GM23248 (cell line): ENCODE results near the gene ZKSCAN4. TPM values are rescaled to one million over a fixed set of nuclear protein-coding genes. Genes with fewer than 3 reads are reported as not detected.
A peak's percentile ranks its signal among the peaks of the same experiment; 100 is the strongest.

Experiments
- DNase-seq: peaks from one replicate; pipeline ENCODE4 v3.0.0-alpha.2; 2015
- H2AFZ ChIP-seq: fragments of 200-600 bp; sonication (generic); 2 replicates; pipeline ENCODE4 v1.6.1; 2016; ENCODE audit warnings: antibody characterized with exemption
- H3F3A ChIP-seq: fragments of 200-600 bp; sonication (generic); 2 replicates; pipeline ENCODE4 v1.6.1; 2016; ENCODE audit warnings: mild to moderate bottlenecking, antibody characterized with exemption, mixed run types; ENCODE audit not compliant: insufficient read depth
- H3K27ac ChIP-seq: fragments of 200-600 bp; sonication (generic); 2 replicates; pipeline ENCODE4 v1.5.1; 2016; ENCODE audit warnings: mild to moderate bottlenecking
- H3K27me3 ChIP-seq: fragments of 200-600 bp; sonication (generic); replicated peaks from 2 replicates; pipeline ENCODE4 v1.6.1; 2016; ENCODE audit warnings: mild to moderate bottlenecking; ENCODE audit not compliant: insufficient read depth
- H3K36me3 ChIP-seq: fragments of 200-600 bp; sonication (generic); 2 replicates; pipeline ENCODE4 v1.6.1; 2016; ENCODE audit warnings: low read depth, mild to moderate bottlenecking
- H3K4me1 ChIP-seq: fragments of 200-600 bp; sonication (generic); 2 replicates; pipeline ENCODE4 v1.6.1; 2016; ENCODE audit warnings: mild to moderate bottlenecking; ENCODE audit not compliant: insufficient read depth
- H3K4me2 ChIP-seq: fragments of 200-600 bp; sonication (generic); one replicate; pipeline ENCODE4 v1.6.1; 2016; ENCODE audit warnings: mild to moderate bottlenecking; ENCODE audit not compliant: unreplicated experiment
- H3K4me3 ChIP-seq: fragments of 200-600 bp; sonication (generic); 2 replicates; pipeline ENCODE4 v1.5.1; 2016; ENCODE audit warnings: mild to moderate bottlenecking
- H3K79me2 ChIP-seq: fragments of 200-600 bp; sonication (generic); 2 replicates; pipeline ENCODE4 v1.6.1; 2016; ENCODE audit warnings: mild to moderate bottlenecking; ENCODE audit not compliant: insufficient read depth
- H3K9ac ChIP-seq: fragments of 200-600 bp; sonication (generic); 2 replicates; pipeline ENCODE4 v1.6.1; 2016; ENCODE audit warnings: mild to moderate bottlenecking
- H3K9me2 ChIP-seq: fragments of 200-600 bp; sonication (generic); 2 replicates; pipeline ENCODE4 v1.6.1; 2016; ENCODE audit warnings: mixed run types, mild to moderate bottlenecking, moderate library complexity; ENCODE audit not compliant: insufficient read depth
- H3K9me3 ChIP-seq: fragments of 200-600 bp; sonication (generic); one replicate; pipeline ENCODE4 v1.6.1; 2017; ENCODE audit warnings: low read depth
- H4K20me1 ChIP-seq: fragments of 200-600 bp; sonication (generic); 2 replicates; pipeline ENCODE4 v1.6.0; 2016; ENCODE audit not compliant: insufficient read depth
- EZH2 ChIP-seq: fragments of 200-600 bp; sonication (generic); IDR thresholded peaks from 2 replicates; pipeline ENCODE4 v1.6.1; 2018; ENCODE audit warnings: antibody characterized with exemption, mild to moderate bottlenecking; ENCODE audit not compliant: insufficient read depth, poor library complexity, severe bottlenecking
- EZH2phosphoT487 ChIP-seq: fragments of 200-600 bp; sonication (generic); IDR thresholded peaks from 2 replicates; pipeline ENCODE4 v1.6.1; 2018; ENCODE audit warnings: antibody characterized with exemption, moderate library complexity, mild to moderate bottlenecking, low read depth; ENCODE audit not compliant: insufficient read depth
- WGBS, 2 experiments: methylation state at CpG; one replicate each; pipeline ENCODE4 v1.1.6; 2015 to 2017; ENCODE audit warnings: low lambda C conversion rate in 2 of 2, low coverage in 1 of 2; ENCODE audit errors: missing lambda C conversion rate in 2 of 2; 5-methylcytosine and 5-hydroxymethylcytosine counted together
- in situ Hi-C: fragments of 300-500 bp; cut with MboI; formaldehyde crosslinking; loops from 2 replicates; pipeline ENCODE4 v1.15.0; 2020
- polyA plus RNA-seq: library from polyadenylated mRNA; unstranded; fragments of >200 nt; fragmentation: Nextera tagmentation; extraction: Ambion mirVana; gene quantifications from 2 replicates; pipeline ENCODE4 v1.2.1, GENCODE V29; 2016
- total RNA-seq: library from RNA; depleted of rRNA; stranded (reverse); fragments of >200 nt; shearing (Covaris generic); gene quantifications from 2 replicates; pipeline ENCODE4 v1.2.3, GENCODE V29; 2014

ZKSCAN4 gene
- total and polyA plus RNA-seq, 2 experiments from 2014 or later = 3.5 to 4.2 TPM

DNA sequence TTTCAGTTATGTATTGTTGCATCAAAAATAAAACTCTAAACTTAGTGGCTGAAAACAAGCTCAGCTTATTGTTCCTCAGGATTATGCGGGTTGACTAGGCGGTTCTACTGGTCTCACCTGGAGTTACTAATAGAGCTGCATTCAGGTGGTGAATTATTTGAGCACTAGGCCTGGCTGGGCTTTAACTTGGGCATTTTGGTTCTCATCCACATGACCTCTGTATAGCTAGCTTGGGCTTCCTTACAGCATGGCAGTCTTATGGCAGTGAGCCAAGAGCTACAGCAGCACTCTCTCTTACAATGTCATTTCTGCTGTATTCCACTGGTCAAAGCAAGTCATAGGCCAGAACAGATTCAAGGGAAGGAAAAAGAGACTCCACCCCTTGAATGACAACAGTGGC is 30.9 kb upstream of the ZKSCAN4 start:
- WGBS, 2 experiments = 98 to 100% methylated on average over 2 of the region's 2 CpGs
- TF ChIP-seq EZH2 (no peak), EZH2phosphoT487 (no peak)
- 0 out of 2 replicates have a peak, but pooled peaks cover 3% of the 10 kb centered on the region for H3F3A ChIP-seq
- in situ Hi-C loops = no loop called here
- no peaks in the 10 kb centered on the region for H3K4me1 ChIP-seq
- H3K36me3 ChIP-seq = peaks cover 6% of the 10 kb centered on the region; the same call in 1 of the 2 replicates
- H3K27me3 ChIP-seq = no peaks in the 10 kb centered on the region
- H4K20me1 ChIP-seq = no peaks in the 10 kb centered on the region
- peaks cover 24% of the 10 kb centered on the region for H3K79me2 ChIP-seq
- DNase-seq = peak; percentile 17
- no peak overlapping the region for H3K4me3 ChIP-seq
- H3K4me2 ChIP-seq = peak overlapping the region; percentile 95
- no peaks in the 10 kb centered on the region for H3K9me3 ChIP-seq
- no peaks in the 10 kb centered on the region for H3K9me2 ChIP-seq
- no peak overlapping the region for H2AFZ ChIP-seq
- no peak overlapping the region for H3K9ac ChIP-seq
- no peak overlapping the region for H3K27ac ChIP-seq

- in situ Hi-C loops = no loop called here
- H3K27me3 ChIP-seq = no peaks in the 10 kb centered on the region
- peak within 1 kb of the TSS; percentile 90 for H3K4me3 ChIP-seq
- peak within 1 kb of the TSS; percentile 95 for H3K4me2 ChIP-seq
- H3K36me3 ChIP-seq = no peaks in the 10 kb centered on the region
- DNase-seq = peak; percentile 86
- H3K9me3 ChIP-seq = no peaks in the 10 kb centered on the region
- H3K27ac ChIP-seq = 0 out of 2 replicates have a peak within 1 kb of the TSS, but pooled peaks have one; percentile 18
- no peaks in the 10 kb centered on the region for H4K20me1 ChIP-seq
- 1% methylated on average over 42 to 48 of the region's 50 CpGs for WGBS, 2 experiments
- H2AFZ ChIP-seq = peak within 1 kb of the TSS; percentile 96
- H3K79me2 ChIP-seq = peaks cover 24% of the 10 kb centered on the region
- no peak for TF ChIP-seq EZH2
- TF ChIP-seq EZH2phosphoT487 = no peak
- H3K9ac ChIP-seq = peak within 1 kb of the TSS; percentile 84
- H3K9me2 ChIP-seq = no peaks in the 10 kb centered on the region
- H3K4me1 ChIP-seq = no peaks in the 10 kb centered on the region
- H3F3A ChIP-seq = 0 out of 2 replicates have a peak, but pooled peaks cover 3% of the 10 kb centered on the region
These were observed 29.4 kb upstream of the ZKSCAN4 start, which contains the start of gene PGBD1 for GRCh38 chr6:28281288-28282064. TSS of gene PGBD1 (plus strand) at chr6:28281572. CDS start at chr6:28283814, 2,242 bp downstream.

DNA sequence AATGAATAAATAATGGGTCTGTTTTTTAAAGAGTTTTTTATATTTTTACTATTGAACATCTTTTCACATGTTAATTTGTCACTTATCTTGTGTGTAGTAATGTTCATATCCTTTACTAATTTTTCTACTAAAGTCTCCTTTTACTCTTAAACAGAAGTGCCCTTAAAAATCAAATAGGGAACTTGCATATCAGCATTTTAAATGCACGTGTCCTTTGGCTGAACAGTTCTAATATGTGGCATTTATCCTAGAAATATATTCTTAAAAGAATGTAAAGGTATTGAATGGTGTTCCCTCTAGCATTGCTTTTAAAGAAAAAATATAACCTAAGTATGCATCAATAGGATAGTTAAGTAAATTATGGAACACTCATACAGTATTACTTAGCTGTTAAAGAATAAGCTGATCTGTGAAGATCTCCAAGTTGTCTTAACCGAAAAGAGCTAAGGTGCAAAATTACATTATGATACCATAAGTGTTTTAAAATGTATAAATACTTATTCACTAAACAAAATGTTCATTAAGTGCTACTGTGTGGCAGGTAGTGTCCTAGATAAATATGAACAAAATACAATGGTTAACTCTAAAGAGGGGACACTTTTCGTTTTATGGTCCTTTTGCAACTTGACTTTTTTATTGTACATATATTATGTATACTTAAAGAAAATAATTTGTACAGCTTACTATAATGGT is 28.7 kb upstream of the ZKSCAN4 start:
- Histone ChIP-seq H3K4me2 (peak overlapping the region; percentile 95), H3K9me2 (no peaks in the 10 kb centered on the region), H3F3A (0 out of 2 replicates have a peak, but pooled peaks cover 3% of the 10 kb centered on the region), H4K20me1 (no peaks in the 10 kb centered on the region), H3K79me2 (peaks cover 24% of the 10 kb centered on the region), H3K9me3 (no peaks in the 10 kb centered on the region), H3K4me1 (no peaks in the 10 kb centered on the region), H3K36me3 (0 out of 2 replicates have a peak, but pooled peaks cover under 1% of the 10 kb centered on the region), H3K27ac (no peak overlapping the region), H3K27me3 (no peaks in the 10 kb centered on the region), H2AFZ (peak overlapping the region; percentile 96), H3K9ac (peak overlapping the region; percentile 84), H3K4me3 (peak overlapping the region; percentile 90)
- DNase-seq = no peak
- TF ChIP-seq EZH2phosphoT487 (no peak), EZH2 (no peak)
- in situ Hi-C loops = no loop called here
- 25 to 27% methylated on average over 3 of the region's 3 CpGs for WGBS, 2 experiments

DNA sequence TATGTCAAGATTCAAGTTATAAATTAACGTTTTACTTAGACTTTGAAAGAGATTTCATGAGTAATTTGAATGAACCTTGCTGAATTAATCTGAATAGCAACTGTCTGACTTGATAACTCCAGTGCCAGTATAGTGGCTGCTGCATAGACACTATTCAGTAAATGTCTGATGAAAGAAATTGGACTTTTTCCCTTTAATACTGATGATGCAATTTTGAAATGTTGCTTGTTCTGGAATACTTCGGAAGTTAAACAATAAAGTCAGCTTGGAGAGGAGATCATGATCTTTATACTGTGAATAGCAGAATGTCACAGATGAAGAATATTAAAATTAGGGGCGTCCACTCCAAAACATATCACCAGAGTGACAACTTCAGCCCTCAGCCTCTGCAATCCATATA is 25.7 kb upstream of the ZKSCAN4 start:
- H3K27me3 ChIP-seq = no peaks in the 10 kb centered on the region
- H4K20me1 ChIP-seq = no peaks in the 10 kb centered on the region
- H3K9ac ChIP-seq = no peak overlapping the region
- H2AFZ ChIP-seq = no peak overlapping the region
- DNase-seq = no peak
- peaks cover 12% of the 10 kb centered on the region for H3K79me2 ChIP-seq
- in situ Hi-C loops = no loop called here
- WGBS, 2 experiments = 53 to 59% methylated on average over 3 of the region's 3 CpGs
- H3K4me1 ChIP-seq = no peaks in the 10 kb centered on the region
- peaks cover 12% of the 10 kb centered on the region; the same call in 1 of the 2 replicates for H3K36me3 ChIP-seq
- no peak overlapping the region for H3K27ac ChIP-seq
- TF ChIP-seq EZH2 = no peak
- no peaks in the 10 kb centered on the region for H3K9me2 ChIP-seq
- H3K4me3 ChIP-seq = no peak overlapping the region
- H3K9me3 ChIP-seq = no peaks in the 10 kb centered on the region
- H3F3A ChIP-seq = 0 out of 2 replicates have a peak, but pooled peaks cover 3% of the 10 kb centered on the region
- H3K4me2 ChIP-seq = no peak overlapping the region
